Stimulated activated CD8-positive, alpha-beta memory T cell treated with anti-CD3 and anti-CD28 coated beads, Interleukin-4, amount 100 ng/mL, for 24 hours (primary cell): ENCODE measurements around the gene EPS8.
"Not testable (repeated sequence)": the region's sequence is repeated elsewhere in the genome, so short reads cannot be mapped to it uniquely, and the experiment has no call there.

Experiments used
- DNase-seq: peaks from one replicate; pipeline ENCODE4 v3.0.0-alpha.2; 2020; ENCODE audit warnings: low read depth

The EPS8 gene

GRCh38 chr12:15646581-15646980, 142.6 kb downstream of the EPS8 start:
- no peak for DNase-seq

- DNase-seq = no peak
These were observed 144.5 kb downstream of the EPS8 start for GRCh38 chr12:15644700-15645099.

- no peak for DNase-seq
These were observed 151.0 kb downstream of the EPS8 start for GRCh38 chr12:15638231-15638630.

GRCh38 chr12:15636060-15636890, 152.9 kb downstream of the EPS8 start:
- DNase-seq = no peak

- DNase-seq = no peak
These were observed 155.0 kb downstream of the EPS8 start for GRCh38 chr12:15634010-15634683.

GRCh38 chr12:15633201-15633600, 156.0 kb downstream of the EPS8 start:
- no peak for DNase-seq

- DNase-seq = no peak
These were observed 156.5 kb downstream of the EPS8 start for GRCh38 chr12:15632708-15633107.

- no peak for DNase-seq
These were observed 158.0 kb downstream of the EPS8 start for GRCh38 chr12:15631007-15631715.

- no peak for DNase-seq
These were observed 159.4 kb downstream of the EPS8 start for GRCh38 chr12:15629761-15630160.

- no peak for DNase-seq
These were observed 160.1 kb downstream of the EPS8 start for GRCh38 chr12:15629108-15629507.

- no peak for DNase-seq
These were observed 160.9 kb downstream of the EPS8 start for GRCh38 chr12:15627995-15628945.

- DNase-seq = no peak
These were observed 164.1 kb downstream of the EPS8 start for GRCh38 chr12:15625075-15625474.

GRCh38 chr12:15620741-15621539, 168.2 kb downstream of the EPS8 start:
- no peak for DNase-seq

GRCh38 chr12:15616495-15616894, 172.7 kb downstream of the EPS8 start:
- DNase-seq = not testable (repeated sequence)

- DNase-seq = no peak
These were observed 175.2 kb downstream of the EPS8 start for GRCh38 chr12:15613981-15614380.

GRCh38 chr12:15608941-15609340, 180.2 kb downstream of the EPS8 start:
- DNase-seq = no peak

- DNase-seq = no peak
These were observed 180.8 kb downstream of the EPS8 start for GRCh38 chr12:15608406-15608805.

GRCh38 chr12:15605881-15606590, 183.2 kb downstream of the EPS8 start:
- DNase-seq = no peak

- no peak for DNase-seq
These were observed 185.6 kb downstream of the EPS8 start for GRCh38 chr12:15603474-15604085.
